ENCODE data around the gene PDE4D. TPM values are rescaled to one million over a fixed set of nuclear protein-coding genes. Genes with fewer than 3 reads are reported as not detected.

The PDE4D gene
- total RNA-seq, 1 donor from 2014 or later, result 50.0 TPM

DNA sequence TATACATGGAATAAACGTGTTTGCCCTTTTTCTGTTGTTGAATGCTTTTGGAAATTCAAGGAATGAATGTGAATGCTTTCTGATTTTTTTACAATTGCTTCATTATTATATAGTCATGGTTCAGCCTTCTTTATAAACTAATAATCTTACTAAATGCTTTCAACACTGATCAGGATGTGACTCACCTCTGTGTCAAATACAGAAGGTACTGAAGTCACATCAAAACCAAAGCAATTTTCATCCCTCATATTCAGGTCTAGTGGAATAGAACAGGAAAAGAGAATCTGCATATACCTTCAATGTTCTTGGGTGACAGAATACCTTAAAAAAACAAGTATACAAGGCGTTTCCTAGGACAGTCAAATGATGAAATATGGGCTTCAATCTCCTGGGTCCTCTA, 170.7 kb downstream of the PDE4D start:
- Mint-ChIP-seq H3K4me3 (no peak overlapping the region), H3K9me3 (no peaks in the 10 kb centered on the region), H3K27me3 (no peaks in the 10 kb centered on the region), H3K36me3 (peaks cover 4% of the 10 kb centered on the region), H3K4me1 (ENCODE audit: unreplicated experiment) (peaks cover 7% of the 10 kb centered on the region), H3K27ac (no peak overlapping the region)
- TF ChIP-seq, protein P1, sequence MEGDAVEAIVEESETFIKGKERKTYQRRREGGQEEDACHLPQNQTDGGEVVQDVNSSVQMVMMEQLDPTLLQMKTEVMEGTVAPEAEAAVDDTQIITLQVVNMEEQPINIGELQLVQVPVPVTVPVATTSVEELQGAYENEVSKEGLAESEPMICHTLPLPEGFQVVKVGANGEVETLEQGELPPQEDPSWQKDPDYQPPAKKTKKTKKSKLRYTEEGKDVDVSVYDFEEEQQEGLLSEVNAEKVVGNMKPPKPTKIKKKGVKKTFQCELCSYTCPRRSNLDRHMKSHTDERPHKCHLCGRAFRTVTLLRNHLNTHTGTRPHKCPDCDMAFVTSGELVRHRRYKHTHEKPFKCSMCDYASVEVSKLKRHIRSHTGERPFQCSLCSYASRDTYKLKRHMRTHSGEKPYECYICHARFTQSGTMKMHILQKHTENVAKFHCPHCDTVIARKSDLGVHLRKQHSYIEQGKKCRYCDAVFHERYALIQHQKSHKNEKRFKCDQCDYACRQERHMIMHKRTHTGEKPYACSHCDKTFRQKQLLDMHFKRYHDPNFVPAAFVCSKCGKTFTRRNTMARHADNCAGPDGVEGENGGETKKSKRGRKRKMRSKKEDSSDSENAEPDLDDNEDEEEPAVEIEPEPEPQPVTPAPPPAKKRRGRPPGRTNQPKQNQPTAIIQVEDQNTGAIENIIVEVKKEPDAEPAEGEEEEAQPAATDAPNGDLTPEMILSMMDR (conservative IDR thresholded peaks at IDR 0.05), result no peak
- DNase-seq (ENCODE audit: extremely low spot score, unreplicated experiment), result no peak

DNA sequence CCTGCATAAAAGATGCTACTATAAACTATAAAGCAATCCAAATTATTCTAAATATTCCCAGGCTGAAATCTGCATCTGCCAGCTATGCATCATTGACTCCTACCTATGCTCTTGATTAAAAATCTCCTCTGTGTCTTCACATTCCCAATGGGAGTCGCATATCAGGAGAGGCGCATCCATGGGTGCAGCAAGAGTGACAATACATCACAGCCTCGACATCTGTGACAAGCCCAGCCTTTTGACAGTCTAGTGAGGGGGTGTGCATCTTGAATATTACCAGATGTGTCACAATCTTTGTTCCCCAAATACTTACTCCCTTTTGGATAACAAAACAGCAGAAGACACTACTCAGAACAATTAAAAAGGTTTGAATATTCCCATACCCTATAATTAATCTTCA, 171.8 kb downstream of the PDE4D start:
- TF ChIP-seq, protein P1 (conservative IDR thresholded peaks at IDR 0.05), result no peak
- no peak overlapping the region for H3K4me3 Mint-ChIP-seq
- peaks cover 4% of the 10 kb centered on the region for H3K36me3 Mint-ChIP-seq
- no peak overlapping the region for H3K27ac Mint-ChIP-seq
- DNase-seq (ENCODE audit: extremely low spot score, unreplicated experiment), result no peak
- H3K9me3 Mint-ChIP-seq, result no peaks in the 10 kb centered on the region
- H3K27me3 Mint-ChIP-seq, result no peaks in the 10 kb centered on the region
- H3K4me1 Mint-ChIP-seq (ENCODE audit: unreplicated experiment), result peaks cover 7% of the 10 kb centered on the region

DNA sequence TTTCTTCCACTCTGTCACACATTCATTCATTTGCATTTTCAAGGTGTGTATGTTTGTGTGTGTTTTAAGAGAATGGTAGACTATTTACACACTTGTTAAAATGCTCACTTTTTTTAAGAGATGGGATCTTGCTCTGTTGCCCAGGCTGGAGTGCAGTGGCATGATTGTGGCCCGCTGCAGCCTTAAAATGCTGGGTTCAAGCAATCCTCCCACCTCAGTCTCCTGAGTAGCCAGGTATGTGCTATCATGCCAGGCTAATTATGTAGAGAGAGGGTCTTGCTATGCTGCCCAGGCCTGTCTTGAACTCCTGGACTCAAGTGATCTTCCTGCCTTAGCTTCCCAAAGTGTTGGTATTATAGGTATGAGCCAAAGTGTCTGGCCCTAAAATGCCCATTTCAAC, 173.5 kb downstream of the PDE4D start:
- no peak for DNase-seq (ENCODE audit: extremely low spot score, unreplicated experiment)
- Mint-ChIP-seq H3K4me1 (ENCODE audit: unreplicated experiment) (peaks cover 6% of the 10 kb centered on the region), H3K36me3 (peaks cover 12% of the 10 kb centered on the region), H3K27ac (no peak overlapping the region), H3K4me3 (no peak overlapping the region), H3K9me3 (peaks cover 4% of the 10 kb centered on the region), H3K27me3 (no peaks in the 10 kb centered on the region)
- TF ChIP-seq, protein P1 (conservative IDR thresholded peaks at IDR 0.05), result no peak

DNA sequence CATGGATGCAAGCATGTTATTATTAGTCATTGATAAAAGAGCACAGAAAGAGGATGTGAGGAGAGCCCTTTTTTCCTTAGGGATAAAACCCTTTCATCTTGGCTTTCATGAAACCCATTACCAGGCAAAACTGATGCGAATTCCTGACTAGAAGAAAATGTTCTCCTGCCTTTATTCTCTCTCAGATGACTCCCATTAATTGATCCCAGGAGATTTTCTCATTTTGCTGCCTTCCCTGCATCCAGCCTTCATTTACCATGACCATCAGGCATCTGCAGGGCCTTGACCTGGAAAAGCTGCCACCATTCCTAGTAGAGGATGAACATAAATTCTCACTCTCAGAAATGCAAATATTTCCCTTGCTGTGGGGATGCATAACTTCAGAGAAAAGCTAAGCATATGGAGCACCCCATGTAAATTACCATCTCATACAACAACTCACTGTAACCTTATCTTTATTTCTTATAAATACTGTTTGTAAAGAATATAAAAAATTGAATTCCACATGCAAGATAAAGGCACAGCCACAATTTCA, 176.5 kb downstream of the PDE4D start:
- no peak overlapping the region for H3K4me3 Mint-ChIP-seq
- TF ChIP-seq, protein P1 (conservative IDR thresholded peaks at IDR 0.05), result no peak
- no peaks in the 10 kb centered on the region for H3K4me1 Mint-ChIP-seq (ENCODE audit: unreplicated experiment)
- DNase-seq (ENCODE audit: extremely low spot score, unreplicated experiment), result no peak
- H3K27ac Mint-ChIP-seq, result no peak overlapping the region
- H3K27me3 Mint-ChIP-seq, result no peaks in the 10 kb centered on the region
- H3K36me3 Mint-ChIP-seq, result peaks cover 19% of the 10 kb centered on the region
- peaks cover 4% of the 10 kb centered on the region for H3K9me3 Mint-ChIP-seq

DNA sequence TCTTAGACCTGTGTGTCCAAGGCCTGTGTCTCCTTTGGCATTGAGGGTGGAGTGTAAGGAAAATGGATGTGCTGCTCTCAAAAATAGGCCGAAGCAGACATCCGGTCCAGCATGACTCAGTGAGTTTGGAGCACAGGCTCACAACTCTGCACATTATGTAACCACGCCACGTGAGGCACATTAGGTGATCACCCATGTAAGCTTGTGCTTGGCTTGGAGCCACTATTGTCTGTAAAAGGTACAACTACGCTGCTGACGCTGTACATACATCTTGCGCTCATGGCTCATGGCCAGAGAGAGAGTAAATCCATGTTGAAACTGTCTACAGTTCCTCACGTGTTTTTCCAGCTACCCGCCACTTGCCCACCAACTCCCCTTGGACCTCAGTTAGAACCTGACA, 177.5 kb downstream of the PDE4D start:
- TF ChIP-seq, protein P1 (conservative IDR thresholded peaks at IDR 0.05), result no peak
- H3K36me3 Mint-ChIP-seq, result peaks cover 19% of the 10 kb centered on the region
- H3K4me1 Mint-ChIP-seq (ENCODE audit: unreplicated experiment), result peaks cover 5% of the 10 kb centered on the region
- no peaks in the 10 kb centered on the region for H3K27me3 Mint-ChIP-seq
- peaks cover 4% of the 10 kb centered on the region for H3K9me3 Mint-ChIP-seq
- no peak overlapping the region for H3K4me3 Mint-ChIP-seq
- H3K27ac Mint-ChIP-seq, result no peak overlapping the region
- no peak for DNase-seq (ENCODE audit: extremely low spot score, unreplicated experiment)

DNA sequence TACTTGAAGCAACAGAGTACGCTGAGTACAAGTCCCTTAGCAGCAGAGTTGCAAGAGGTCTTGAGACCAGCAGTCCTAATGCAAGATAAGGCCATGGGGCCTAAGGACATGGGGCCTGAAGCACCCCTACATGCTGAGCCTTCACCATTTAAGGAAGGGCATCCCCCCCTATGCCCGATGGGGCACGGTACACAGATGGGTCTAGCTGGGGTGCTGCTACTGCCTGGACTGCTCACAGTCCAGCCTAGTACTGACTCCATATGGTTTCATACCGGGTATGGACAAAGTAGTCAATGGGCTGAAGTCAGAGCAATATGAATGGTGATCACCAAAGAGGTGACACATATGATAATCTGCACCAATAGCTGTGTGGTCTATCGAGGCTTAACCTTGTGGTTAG, 178.3 kb downstream of the PDE4D start:
- TF ChIP-seq, protein P1 (conservative IDR thresholded peaks at IDR 0.05), result no peak
- Mint-ChIP-seq H3K4me3 (no peak overlapping the region), H3K27me3 (no peaks in the 10 kb centered on the region), H3K36me3 (peaks cover 19% of the 10 kb centered on the region), H3K27ac (no peak overlapping the region), H3K9me3 (peaks cover 4% of the 10 kb centered on the region), H3K4me1 (ENCODE audit: unreplicated experiment) (peaks cover 5% of the 10 kb centered on the region)
- no peak for DNase-seq (ENCODE audit: extremely low spot score, unreplicated experiment)

All from type B pancreatic cell (in vitro differentiated cells).